ENCODE data around the gene CCNA2.

The CCNA2 gene

GRCh38 chr4:121791481-121791880 is 32.2 kb downstream of the CCNA2 start:
- Histone ChIP-seq H3F3A (ENCODE audit: insufficient read depth, low read length) (no peaks in the 10 kb centered on the region), H3K79me2 (ENCODE audit: insufficient read depth, low read length) (no peaks in the 10 kb centered on the region), H3K36me3 (ENCODE audit: insufficient read depth, low read length) (no peaks in the 10 kb centered on the region), H3K4me3 (ENCODE audit: low read depth, low read length, poor library complexity, severe bottlenecking) (no peak overlapping the region), H4K20me1 (ENCODE audit: insufficient read depth, low read length) (no peaks in the 10 kb centered on the region), H3K9me3 (ENCODE audit: low read length) (no peaks in the 10 kb centered on the region), H3K9me2 (ENCODE audit: low read depth, low read length) (no peaks in the 10 kb centered on the region), H3K4me1 (ENCODE audit: insufficient read depth, low read length, severe bottlenecking) (peaks cover 7% of the 10 kb centered on the region), H3K27me3 (ENCODE audit: insufficient read depth, low read length) (no peaks in the 10 kb centered on the region), H2AFZ (ENCODE audit: low read length) (no peak overlapping the region), H3K27ac (ENCODE audit: low read depth, low read length, poor library complexity, severe bottlenecking) (no peak overlapping the region), H3K9ac (ENCODE audit: low read length) (no peak overlapping the region), H3K4me2 (ENCODE audit: low read length) (no peak overlapping the region)
- TF ChIP-seq CTCF (IDR thresholded peaks at IDR 0.05; ENCODE audit: low read length) (no peak), EZH2 (IDR thresholded peaks at IDR 0.05; ENCODE audit: borderline replicate concordance, low read length) (no peak)

GRCh38 chr4:121790976-121791375 is 32.7 kb downstream of the CCNA2 start:
- H3K9me2 ChIP-seq (ENCODE audit: low read depth, low read length) = no peaks in the 10 kb centered on the region
- no peaks in the 10 kb centered on the region for H3F3A ChIP-seq (ENCODE audit: insufficient read depth, low read length)
- no peak overlapping the region for H3K4me2 ChIP-seq (ENCODE audit: low read length)
- H3K27ac ChIP-seq (ENCODE audit: low read depth, low read length, poor library complexity, severe bottlenecking) = no peak overlapping the region
- no peaks in the 10 kb centered on the region for H4K20me1 ChIP-seq (ENCODE audit: insufficient read depth, low read length)
- H3K4me3 ChIP-seq (ENCODE audit: low read depth, low read length, poor library complexity, severe bottlenecking) = no peak overlapping the region
- H3K9me3 ChIP-seq (ENCODE audit: low read length) = no peaks in the 10 kb centered on the region
- H3K36me3 ChIP-seq (ENCODE audit: insufficient read depth, low read length) = no peaks in the 10 kb centered on the region
- H2AFZ ChIP-seq (ENCODE audit: low read length) = no peak overlapping the region
- no peak for TF ChIP-seq CTCF (IDR thresholded peaks at IDR 0.05; ENCODE audit: low read length)
- TF ChIP-seq EZH2 (IDR thresholded peaks at IDR 0.05; ENCODE audit: borderline replicate concordance, low read length) = no peak
- H3K9ac ChIP-seq (ENCODE audit: low read length) = no peak overlapping the region
- H3K27me3 ChIP-seq (ENCODE audit: insufficient read depth, low read length) = no peaks in the 10 kb centered on the region
- H3K79me2 ChIP-seq (ENCODE audit: insufficient read depth, low read length) = no peaks in the 10 kb centered on the region
- H3K4me1 ChIP-seq (ENCODE audit: insufficient read depth, low read length, severe bottlenecking) = peaks cover 6% of the 10 kb centered on the region

- no peak overlapping the region for H3K27ac ChIP-seq (ENCODE audit: low read depth, low read length, poor library complexity, severe bottlenecking)
- no peaks in the 10 kb centered on the region for H4K20me1 ChIP-seq (ENCODE audit: insufficient read depth, low read length)
- no peaks in the 10 kb centered on the region for H3F3A ChIP-seq (ENCODE audit: insufficient read depth, low read length)
- TF ChIP-seq EZH2 (IDR thresholded peaks at IDR 0.05; ENCODE audit: borderline replicate concordance, low read length) = no peak
- no peak for TF ChIP-seq CTCF (IDR thresholded peaks at IDR 0.05; ENCODE audit: low read length)
- no peaks in the 10 kb centered on the region for H3K79me2 ChIP-seq (ENCODE audit: insufficient read depth, low read length)
- no peak overlapping the region for H2AFZ ChIP-seq (ENCODE audit: low read length)
- no peaks in the 10 kb centered on the region for H3K36me3 ChIP-seq (ENCODE audit: insufficient read depth, low read length)
- no peaks in the 10 kb centered on the region for H3K9me3 ChIP-seq (ENCODE audit: low read length)
- no peaks in the 10 kb centered on the region for H3K9me2 ChIP-seq (ENCODE audit: low read depth, low read length)
- H3K4me2 ChIP-seq (ENCODE audit: low read length) = no peak overlapping the region
- H3K4me1 ChIP-seq (ENCODE audit: insufficient read depth, low read length, severe bottlenecking) = no peaks in the 10 kb centered on the region
- H3K9ac ChIP-seq (ENCODE audit: low read length) = no peak overlapping the region
- H3K27me3 ChIP-seq (ENCODE audit: insufficient read depth, low read length) = no peaks in the 10 kb centered on the region
- no peak overlapping the region for H3K4me3 ChIP-seq (ENCODE audit: low read depth, low read length, poor library complexity, severe bottlenecking)
These were observed 33.5 kb downstream of the CCNA2 start for GRCh38 chr4:121789960-121790829.
